HG02840 (cell line): ENCODE data around the gene LEFTY2.
"Not testable (repeated sequence)": the region's sequence is repeated elsewhere in the genome, so short reads cannot be mapped to it uniquely, and the experiment has no call there.

Experiments
- ATAC-seq: cut with Tn5 transposase; IDR thresholded peaks from one replicate; pipeline ENCODE4 v1.9.1; 2021; ENCODE audit warnings: mild to moderate bottlenecking, moderate library complexity, moderate number of reproducible peaks; ENCODE audit not compliant: unreplicated experiment, low FRiP score

The LEFTY2 gene

GRCh38 chr1:225941187-225941941 lies at the start of gene LEFTY2:
TSS of gene LEFTY2 (minus strand) at chr1:225941220. CDS start at chr1:225941140, 80 bp downstream.
- no peak for ATAC-seq

GRCh38 chr1:225987491-225988316 lies 46.7 kb upstream of the LEFTY2 start:
- ATAC-seq, result no peak

GRCh38 chr1:225981714-225982113 lies 40.7 kb upstream of the LEFTY2 start:
- no peak for ATAC-seq

- no peak for ATAC-seq
Observed at GRCh38 chr1:225980005-225980836, 39.2 kb upstream of the LEFTY2 start.

GRCh38 chr1:225979421-225979820 lies 38.4 kb upstream of the LEFTY2 start:
- ATAC-seq, result no peak

- ATAC-seq, result peak; percentile 51
Observed at GRCh38 chr1:225977937-225978748, 37.1 kb upstream of the LEFTY2 start.

- not testable (repeated sequence) for ATAC-seq
Observed at GRCh38 chr1:225975146-225975545, 34.1 kb upstream of the LEFTY2 start.

GRCh38 chr1:225974454-225974853 lies 33.4 kb upstream of the LEFTY2 start:
- ATAC-seq, result no peak

- no peak for ATAC-seq
Observed at GRCh38 chr1:225973158-225973557, 32.1 kb upstream of the LEFTY2 start.

- ATAC-seq, result no peak
Observed at GRCh38 chr1:225972344-225973152, 31.5 kb upstream of the LEFTY2 start.

- not testable (repeated sequence) for ATAC-seq
Observed at GRCh38 chr1:225970592-225971157, 29.7 kb upstream of the LEFTY2 start.

GRCh38 chr1:225969751-225970150 lies 28.7 kb upstream of the LEFTY2 start:
- not testable (repeated sequence) for ATAC-seq

GRCh38 chr1:225965231-225965630 lies 24.2 kb upstream of the LEFTY2 start:
- ATAC-seq, result no peak

GRCh38 chr1:225963735-225964530 lies 22.9 kb upstream of the LEFTY2 start:
- no peak for ATAC-seq

- no peak for ATAC-seq
Observed at GRCh38 chr1:225962440-225962975, 21.5 kb upstream of the LEFTY2 start.

- ATAC-seq, result no peak
Observed at GRCh38 chr1:225961659-225962439, 20.8 kb upstream of the LEFTY2 start.

- ATAC-seq, result no peak
Observed at GRCh38 chr1:225958041-225958440, 17.0 kb upstream of the LEFTY2 start.
